GM20000 (cell line): Measurements from ENCODE around the gene CFAP46.
A peak's percentile ranks its signal among the peaks of the same experiment; 100 is the strongest.
"Not testable (repeated sequence)": the region's sequence is repeated elsewhere in the genome, so short reads cannot be mapped to it uniquely, and the experiment has no call there.

Experiments
- DNase-seq: peaks from one replicate; pipeline ENCODE4 v3.0.0; 2012; ENCODE audit warnings: low spot score
- TF ChIP-seq, protein P1 (sequence below): IDR thresholded peaks from 2 replicates; pipeline ENCODE4 v1.5.1; 2012; ENCODE audit warnings: mild to moderate bottlenecking, control low read depth; ENCODE audit errors: extremely low read depth, missing control alignments

The CFAP46 gene

DNA sequence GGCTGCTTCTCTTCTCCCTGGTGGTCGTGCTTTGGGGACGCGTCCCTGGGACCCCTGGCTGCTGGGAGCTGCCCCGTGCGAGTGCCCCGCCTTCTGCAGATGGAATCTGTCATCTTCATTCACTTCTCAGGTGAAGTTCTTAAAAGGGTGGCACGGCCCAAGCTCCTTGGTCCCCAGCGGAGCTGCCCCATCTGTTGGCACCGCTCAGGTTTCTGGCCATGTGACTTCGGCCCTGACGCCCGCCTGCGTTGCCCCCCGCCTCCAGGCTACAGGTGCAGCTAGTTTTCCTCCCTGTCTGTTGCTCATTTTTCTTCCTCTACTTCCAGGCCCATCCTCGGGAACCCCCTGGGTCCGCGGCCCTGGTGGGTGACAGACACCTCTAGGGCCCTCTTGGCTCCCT, 149.6 kb downstream of the CFAP46 start:
- no peak for DNase-seq
- TF ChIP-seq, protein P1, sequence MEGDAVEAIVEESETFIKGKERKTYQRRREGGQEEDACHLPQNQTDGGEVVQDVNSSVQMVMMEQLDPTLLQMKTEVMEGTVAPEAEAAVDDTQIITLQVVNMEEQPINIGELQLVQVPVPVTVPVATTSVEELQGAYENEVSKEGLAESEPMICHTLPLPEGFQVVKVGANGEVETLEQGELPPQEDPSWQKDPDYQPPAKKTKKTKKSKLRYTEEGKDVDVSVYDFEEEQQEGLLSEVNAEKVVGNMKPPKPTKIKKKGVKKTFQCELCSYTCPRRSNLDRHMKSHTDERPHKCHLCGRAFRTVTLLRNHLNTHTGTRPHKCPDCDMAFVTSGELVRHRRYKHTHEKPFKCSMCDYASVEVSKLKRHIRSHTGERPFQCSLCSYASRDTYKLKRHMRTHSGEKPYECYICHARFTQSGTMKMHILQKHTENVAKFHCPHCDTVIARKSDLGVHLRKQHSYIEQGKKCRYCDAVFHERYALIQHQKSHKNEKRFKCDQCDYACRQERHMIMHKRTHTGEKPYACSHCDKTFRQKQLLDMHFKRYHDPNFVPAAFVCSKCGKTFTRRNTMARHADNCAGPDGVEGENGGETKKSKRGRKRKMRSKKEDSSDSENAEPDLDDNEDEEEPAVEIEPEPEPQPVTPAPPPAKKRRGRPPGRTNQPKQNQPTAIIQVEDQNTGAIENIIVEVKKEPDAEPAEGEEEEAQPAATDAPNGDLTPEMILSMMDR = no peak

DNA sequence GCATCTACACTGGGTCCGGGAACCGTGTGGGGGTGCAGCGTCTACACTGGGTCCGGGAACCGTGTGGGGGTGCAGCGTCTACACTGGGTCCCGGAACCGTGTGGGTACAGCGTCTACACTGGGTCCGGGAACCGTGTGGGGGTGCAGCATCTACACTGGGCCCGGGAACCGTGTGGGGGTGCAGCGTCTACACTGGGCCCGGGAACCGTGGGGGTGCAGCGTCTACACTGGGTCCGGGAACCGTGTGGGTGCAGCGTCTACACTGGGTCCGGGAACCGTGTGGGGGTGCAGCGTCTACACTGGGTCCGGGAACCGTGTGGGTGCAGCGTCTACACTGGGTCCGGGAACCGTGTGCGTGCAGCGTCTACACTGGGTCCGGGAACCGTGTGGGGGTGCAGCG, 150.3 kb downstream of the CFAP46 start:
- not testable (repeated sequence) for DNase-seq

DNA sequence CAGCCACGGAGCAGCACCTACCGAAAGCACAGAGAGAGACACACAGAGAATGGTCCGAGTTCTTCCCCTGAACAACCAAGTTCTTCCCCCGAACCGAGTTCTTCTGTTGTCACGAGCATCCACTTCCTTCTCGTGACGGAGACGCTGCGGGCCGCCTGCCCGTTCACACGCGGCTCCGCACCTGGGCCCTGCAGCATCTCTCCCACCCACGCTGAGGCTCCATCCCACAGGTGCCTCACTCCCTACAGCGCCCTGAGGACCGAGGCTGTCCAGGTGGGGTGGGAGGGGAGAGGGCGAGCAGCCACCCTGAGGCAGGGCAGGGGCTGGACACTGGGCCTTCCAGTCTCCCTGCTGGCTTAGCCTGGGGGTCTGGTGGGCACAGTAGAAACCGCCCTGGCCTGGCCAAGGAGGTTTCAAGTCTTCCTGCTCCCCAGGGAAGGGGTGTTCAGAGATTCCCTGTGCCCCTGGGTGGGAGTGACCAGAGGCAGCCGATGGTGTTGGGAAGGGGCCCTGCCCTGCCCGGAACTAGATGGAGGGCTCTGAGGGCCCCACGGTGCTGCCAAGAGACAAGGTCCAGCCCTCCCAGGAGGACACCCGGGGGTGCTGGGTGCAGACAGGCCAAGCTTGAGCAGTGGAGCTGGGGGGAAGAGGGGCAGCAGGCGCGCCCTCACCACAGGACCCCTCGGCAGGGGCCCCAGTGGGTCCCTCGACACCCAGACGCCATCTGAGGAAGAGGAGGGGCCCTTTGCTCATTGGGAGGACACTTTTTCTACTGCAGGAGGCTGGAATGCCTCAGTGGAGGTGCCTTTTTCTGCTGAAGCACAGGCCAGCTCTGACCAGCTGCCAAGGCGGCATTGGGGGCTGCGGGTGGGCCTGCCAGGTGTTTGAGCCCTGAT, 151.2 kb downstream of the CFAP46 start:
- TF ChIP-seq, protein P1 = no peak
- DNase-seq = no peak

- no peak for DNase-seq
- TF ChIP-seq, protein P1 = no peak
These were observed 151.9 kb downstream of the CFAP46 start for GRCh38 chr10:132790470-132790869.

DNA sequence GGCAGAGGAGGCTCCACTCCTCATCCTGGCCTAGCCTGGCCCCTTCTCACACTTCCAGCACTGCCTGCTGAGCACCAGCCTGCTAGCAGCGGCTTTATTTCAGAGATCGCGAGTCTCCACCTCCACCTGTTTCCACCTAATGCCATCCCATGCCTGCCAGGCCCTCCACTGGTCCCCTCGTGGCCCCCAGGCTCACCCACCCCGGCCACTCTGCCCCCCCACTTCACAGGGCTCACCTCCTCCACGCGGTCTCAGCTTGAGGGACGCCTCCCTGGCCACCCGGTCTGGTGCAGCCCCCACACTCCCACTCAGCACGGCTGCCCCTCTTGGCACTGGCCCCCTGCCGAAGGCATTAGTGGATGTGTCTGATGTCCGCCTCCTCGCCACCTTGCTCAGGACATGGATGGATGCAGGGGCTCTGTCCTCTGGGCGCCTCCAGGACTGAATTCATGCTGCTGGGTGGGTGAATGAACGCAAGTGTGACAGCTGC, 152.7 kb downstream of the CFAP46 start:
- DNase-seq = no peak
- TF ChIP-seq, protein P1 = no peak

- no peak for DNase-seq
These were observed 153.5 kb downstream of the CFAP46 start for GRCh38 chr10:132788831-132789219.

DNA sequence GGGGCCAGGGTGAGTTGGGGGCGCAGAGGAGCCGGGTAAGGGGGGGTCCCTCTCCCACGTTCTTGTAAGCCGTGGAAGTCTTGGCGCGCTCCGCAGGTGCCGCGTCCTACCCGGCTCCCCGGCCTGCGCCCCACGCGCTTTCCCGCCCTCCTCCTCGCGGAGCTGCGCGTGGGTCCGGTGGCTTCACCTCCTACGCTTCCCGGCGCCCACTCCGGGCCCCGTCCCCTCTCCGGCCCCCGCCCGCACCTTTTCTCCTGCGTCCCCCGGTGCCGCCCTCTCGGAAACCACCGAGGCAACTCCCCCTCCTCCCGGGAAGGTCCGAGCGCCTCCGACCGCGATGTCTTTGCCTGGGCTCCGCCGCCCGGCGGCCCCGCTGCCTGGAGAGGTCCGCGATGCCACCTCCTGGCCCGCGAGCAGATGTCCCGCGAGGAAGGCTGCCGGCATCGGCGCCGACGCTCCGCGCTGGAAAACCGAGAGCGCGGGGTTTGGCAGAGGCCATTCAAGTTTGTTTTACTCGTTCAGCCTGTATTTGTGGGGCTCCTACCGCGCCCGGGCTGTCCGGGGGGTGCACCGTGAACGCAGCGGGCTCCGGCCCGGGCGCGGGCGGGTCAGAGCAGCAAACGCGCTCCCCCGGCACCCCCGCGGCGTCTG, 154.1 kb downstream of the CFAP46 start:
- peak; percentile 78 for DNase-seq

More at GRCh38 chr10:132788831-132789219, 153.5 kb downstream of the CFAP46 start:
- TF ChIP-seq, protein P1 = no peak

More for the DNA sequence above, 154.1 kb downstream of the CFAP46 start:
- TF ChIP-seq, protein P1 = no peak
